ENCODE results near the gene CSTA. TPM values are rescaled to one million over a fixed set of nuclear protein-coding genes. Genes with fewer than 3 reads are reported as not detected.

The CSTA gene
- total RNA-seq, 6 experiments from 2014 or later: 4.2 to 19.3 (median 8.6) TPM

DNA sequence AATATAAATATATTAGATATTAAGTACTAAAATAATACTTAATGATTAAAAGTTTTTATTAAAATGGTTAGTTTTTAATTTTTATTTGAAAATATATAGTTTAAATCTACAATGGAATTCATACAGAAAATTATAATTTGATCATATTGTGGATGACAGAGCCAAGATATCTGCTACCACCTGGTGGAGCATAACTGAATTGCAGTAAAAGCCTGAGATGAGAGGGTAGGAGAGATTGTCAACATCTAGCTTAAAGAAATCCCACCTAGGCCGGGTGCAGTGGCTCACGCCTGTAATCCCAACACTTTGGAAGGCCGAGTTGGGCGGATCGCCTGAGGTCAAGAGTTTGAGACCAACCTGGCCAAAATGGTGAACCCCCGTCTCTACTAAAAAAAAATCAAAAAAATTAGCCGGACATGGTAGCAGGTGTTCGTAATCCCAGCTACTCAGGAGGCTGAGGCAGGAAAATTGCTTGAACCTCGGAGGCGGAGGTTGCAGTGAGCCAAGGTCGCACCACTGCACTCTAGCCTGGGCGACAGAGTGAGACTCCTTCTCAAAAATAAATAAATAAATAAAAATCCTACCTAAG is 25.1 kb upstream of the CSTA start:
- peak in 1 of 4 donors; percentile 42 for ATAC-seq
- no peaks in the 10 kb centered on the region for H3K27me3 ChIP-seq
- TF ChIP-seq POLR2A (IDR thresholded peaks at IDR 0.05): no peak
- TF ChIP-seq, protein P1, sequence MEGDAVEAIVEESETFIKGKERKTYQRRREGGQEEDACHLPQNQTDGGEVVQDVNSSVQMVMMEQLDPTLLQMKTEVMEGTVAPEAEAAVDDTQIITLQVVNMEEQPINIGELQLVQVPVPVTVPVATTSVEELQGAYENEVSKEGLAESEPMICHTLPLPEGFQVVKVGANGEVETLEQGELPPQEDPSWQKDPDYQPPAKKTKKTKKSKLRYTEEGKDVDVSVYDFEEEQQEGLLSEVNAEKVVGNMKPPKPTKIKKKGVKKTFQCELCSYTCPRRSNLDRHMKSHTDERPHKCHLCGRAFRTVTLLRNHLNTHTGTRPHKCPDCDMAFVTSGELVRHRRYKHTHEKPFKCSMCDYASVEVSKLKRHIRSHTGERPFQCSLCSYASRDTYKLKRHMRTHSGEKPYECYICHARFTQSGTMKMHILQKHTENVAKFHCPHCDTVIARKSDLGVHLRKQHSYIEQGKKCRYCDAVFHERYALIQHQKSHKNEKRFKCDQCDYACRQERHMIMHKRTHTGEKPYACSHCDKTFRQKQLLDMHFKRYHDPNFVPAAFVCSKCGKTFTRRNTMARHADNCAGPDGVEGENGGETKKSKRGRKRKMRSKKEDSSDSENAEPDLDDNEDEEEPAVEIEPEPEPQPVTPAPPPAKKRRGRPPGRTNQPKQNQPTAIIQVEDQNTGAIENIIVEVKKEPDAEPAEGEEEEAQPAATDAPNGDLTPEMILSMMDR (IDR thresholded peaks at IDR 0.05): peak; percentile 33 to 54 (median 42)
- intact Hi-C loops (cut with DNase I): no loop called here
- peaks cover 0 to 2% (median under 1%) of the 10 kb centered on the region in 4 donors for H3K4me1 ChIP-seq
- H3K27ac ChIP-seq: no peak overlapping the region
- peaks cover 0 to 4% (median 0%) of the 10 kb centered on the region in 4 donors for H3K9me3 ChIP-seq
- no peak overlapping the region for H3K4me3 ChIP-seq
- H3K36me3 ChIP-seq: no peaks in the 10 kb centered on the region
- no peak for DNase-seq
- WGBS (ENCODE audit: insufficient coverage, low coverage, low lambda C conversion rate, missing lambda C conversion rate): 80% methylated on average over 10 of the region's 12 CpGs

DNA sequence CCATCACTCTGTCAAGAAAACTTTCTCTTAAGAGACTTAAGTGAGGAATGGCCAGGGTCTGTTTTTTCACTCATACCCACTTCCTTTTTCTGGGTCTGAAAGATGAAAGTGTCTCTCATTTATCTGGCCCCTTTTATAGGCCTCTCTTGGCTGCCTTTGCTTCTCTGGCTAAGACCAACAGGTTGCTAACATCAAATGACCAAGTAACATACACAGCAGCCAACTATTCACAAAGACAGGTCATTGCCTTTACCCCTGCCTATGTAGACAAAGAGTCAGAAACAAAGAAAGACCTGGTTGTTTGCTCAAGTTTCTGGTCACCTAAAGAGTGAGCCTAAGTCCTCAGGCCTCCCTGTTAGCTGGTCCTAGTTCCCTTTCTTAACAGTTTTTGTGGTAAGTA is 24.0 kb upstream of the CSTA start:
- DNase-seq (no peak), ATAC-seq (no peak)
- H3K4me3 ChIP-seq: no peak overlapping the region
- no peak for TF ChIP-seq POLR2A (IDR thresholded peaks at IDR 0.05)
- TF ChIP-seq, protein P1 (IDR thresholded peaks at IDR 0.05): no peak
- intact Hi-C loops (cut with DNase I): no loop called here
- H3K36me3 ChIP-seq: no peaks in the 10 kb centered on the region
- H3K27ac ChIP-seq: no peak overlapping the region
- H3K27me3 ChIP-seq: no peaks in the 10 kb centered on the region
- peaks cover 0 to 4% (median 0%) of the 10 kb centered on the region in 4 donors for H3K9me3 ChIP-seq
- peaks cover 0 to 11% (median 3%) of the 10 kb centered on the region in 4 donors for H3K4me1 ChIP-seq

DNA sequence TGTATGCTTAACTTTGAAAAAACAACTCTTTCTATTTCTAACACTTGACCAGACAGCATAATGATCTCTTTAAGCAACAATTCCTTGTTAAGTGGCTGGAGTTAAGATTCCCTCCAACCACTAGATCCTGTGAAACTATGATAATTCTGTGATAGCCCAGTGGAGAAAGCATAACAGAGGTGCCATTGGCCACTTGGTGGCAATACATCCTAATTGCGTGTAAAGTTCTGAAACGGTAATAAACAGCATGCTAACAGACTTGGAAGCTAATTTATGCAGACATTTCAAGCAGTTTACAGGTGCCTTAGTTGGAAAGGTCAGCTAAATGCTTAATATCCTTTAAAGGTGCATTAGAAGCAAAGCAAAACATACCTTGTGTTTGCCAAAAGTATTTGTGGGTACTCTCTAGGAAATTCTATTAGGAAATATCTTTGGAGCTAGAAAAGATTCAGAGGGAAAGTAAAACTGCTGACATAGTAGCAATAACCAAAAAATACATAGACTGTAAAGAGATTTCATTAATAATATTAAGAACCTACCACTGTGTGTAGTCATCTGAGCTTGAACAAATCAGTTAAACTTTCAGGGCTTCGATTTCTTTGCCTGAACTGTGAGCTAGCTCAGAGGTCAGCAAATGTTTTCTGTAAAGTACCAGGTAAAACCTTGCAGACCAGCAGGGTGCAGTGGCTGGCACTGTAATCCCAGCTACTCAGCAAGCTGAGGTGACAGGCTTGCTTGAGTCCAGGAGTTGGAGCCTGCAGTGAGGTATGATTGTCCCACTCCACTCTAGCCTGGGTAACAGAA is 19.0 kb upstream of the CSTA start:
- peak; percentile 49 to 74 (median 72) for DNase-seq
- Histone ChIP-seq H3K36me3 (no peaks in the 10 kb centered on the region), H3K9me3 (no peaks in the 10 kb centered on the region), H3K4me1 (peaks cover 0 to 12% (median 6%) of the 10 kb centered on the region in 4 donors), H3K4me3 (peak overlapping the region in 2 of 3 donors; percentile 7 to 28), H3K27me3 (no peaks in the 10 kb centered on the region), H3K27ac (peak overlapping the region in 2 of 3 donors; percentile 50 to 56)
- intact Hi-C loops (cut with DNase I): no loop called here
- 2% methylated on average over 2 of the region's 3 CpGs for WGBS (ENCODE audit: insufficient coverage, low coverage, low lambda C conversion rate, missing lambda C conversion rate)
- TF ChIP-seq POLR2A (IDR thresholded peaks at IDR 0.05): no peak
- TF ChIP-seq, protein P1 (IDR thresholded peaks at IDR 0.05): peak; percentile 35 to 45 (median 40)
- ATAC-seq: peak; percentile 97 to 99 (median 98)

DNA sequence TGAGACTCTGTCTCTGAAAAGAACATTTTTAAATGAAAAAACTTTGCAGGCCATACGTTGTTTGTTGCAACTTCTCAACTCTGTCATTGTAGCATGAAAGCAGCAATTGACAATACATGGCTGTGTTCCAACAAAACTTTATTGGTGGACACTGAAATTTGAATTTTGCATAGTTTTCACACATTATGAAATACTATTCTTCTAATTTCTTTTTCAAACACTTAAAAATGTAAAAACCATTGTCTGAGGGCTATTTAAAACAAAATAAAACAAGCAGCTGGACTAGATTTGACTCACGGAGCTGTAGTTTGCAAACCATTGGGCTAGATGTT is 18.5 kb upstream of the CSTA start:
- peak overlapping the region in 1 of 3 donors; percentile 50 for H3K27ac ChIP-seq
- DNase-seq: no peak
- 51% methylated on average over 2 of the region's 2 CpGs for WGBS (ENCODE audit: insufficient coverage, low coverage, low lambda C conversion rate, missing lambda C conversion rate)
- H3K27me3 ChIP-seq: no peaks in the 10 kb centered on the region
- intact Hi-C loops (cut with DNase I): no loop called here
- H3K4me1 ChIP-seq: peaks cover 0 to 12% (median 6%) of the 10 kb centered on the region in 4 donors
- ATAC-seq: no peak
- H3K36me3 ChIP-seq: no peaks in the 10 kb centered on the region
- H3K4me3 ChIP-seq: no peak overlapping the region
- no peaks in the 10 kb centered on the region for H3K9me3 ChIP-seq
- TF ChIP-seq POLR2A (IDR thresholded peaks at IDR 0.05): no peak
- TF ChIP-seq, protein P1 (IDR thresholded peaks at IDR 0.05): no peak

Data from right lobe of liver (tissue), 6 donors.